Retina (tissue), 1 donor: Measurements from ENCODE around the gene SNRNP48.
A peak's percentile ranks its signal among the peaks of the same experiment; 100 is the strongest.

Source experiments
- DNase-seq: peaks from one replicate; pipeline ENCODE4 v3.0.0-alpha.2; 2016

Gene SNRNP48

GRCh38 chr6:7589949-7590917 is at the start of gene SNRNP48:
TSS of gene SNRNP48 (plus strand) at chr6:7590198. CDS start at chr6:7590258, 60 bp downstream.
- DNase-seq, result peak; percentile 95

GRCh38 chr6:7540595-7540994 is 49.4 kb upstream of the SNRNP48 start:
- DNase-seq, result peak; percentile 48

- peak; percentile 86 for DNase-seq
Observed at GRCh38 chr6:7541175-7542064, 48.6 kb upstream of the SNRNP48 start, which contains the start of gene DSP. TSS of gene DSP (plus strand) at chr6:7541671. CDS start at chr6:7541916, 245 bp downstream.

- peak; percentile 86 for DNase-seq
Observed at GRCh38 chr6:7542065-7542873, 47.7 kb upstream of the SNRNP48 start.

GRCh38 chr6:7542874-7543624 is 46.9 kb upstream of the SNRNP48 start:
- DNase-seq, result peak; percentile 57

GRCh38 chr6:7543789-7544424 is 46.1 kb upstream of the SNRNP48 start:
- DNase-seq, result peak; percentile 55

GRCh38 chr6:7544597-7544996 is 45.4 kb upstream of the SNRNP48 start:
- DNase-seq, result no peak

- DNase-seq, result no peak
Observed at GRCh38 chr6:7545316-7546019, 44.5 kb upstream of the SNRNP48 start.

GRCh38 chr6:7546020-7546369 is 44.0 kb upstream of the SNRNP48 start:
- no peak for DNase-seq

GRCh38 chr6:7546383-7546782 is 43.6 kb upstream of the SNRNP48 start:
- no peak for DNase-seq

GRCh38 chr6:7546896-7547295 is 43.1 kb upstream of the SNRNP48 start:
- DNase-seq, result no peak

GRCh38 chr6:7547315-7547714 is 42.7 kb upstream of the SNRNP48 start:
- DNase-seq, result no peak

GRCh38 chr6:7550433-7550801 is 39.6 kb upstream of the SNRNP48 start:
- DNase-seq, result no peak

- no peak for DNase-seq
Observed at GRCh38 chr6:7554533-7555275, 35.3 kb upstream of the SNRNP48 start.

GRCh38 chr6:7555671-7556070 is 34.3 kb upstream of the SNRNP48 start:
- DNase-seq, result no peak

- DNase-seq, result no peak
Observed at GRCh38 chr6:7556394-7557106, 33.4 kb upstream of the SNRNP48 start.

- DNase-seq, result no peak
Observed at GRCh38 chr6:7557652-7558051, 32.3 kb upstream of the SNRNP48 start.

- no peak for DNase-seq
Observed at GRCh38 chr6:7558781-7559180, 31.2 kb upstream of the SNRNP48 start.

GRCh38 chr6:7559196-7559595 is 30.8 kb upstream of the SNRNP48 start:
- no peak for DNase-seq
